HS-5 (cell line): Measurements from ENCODE around the gene FUOM.
"Not testable (repeated sequence)": the region's sequence is repeated elsewhere in the genome, so short reads cannot be mapped to it uniquely, and the experiment has no call there.

Source experiments
- DNase-seq: peaks from one replicate; pipeline ENCODE4 v3.0.0-alpha.2; 2012; ENCODE audit warnings: low read depth

The FUOM gene

DNA sequence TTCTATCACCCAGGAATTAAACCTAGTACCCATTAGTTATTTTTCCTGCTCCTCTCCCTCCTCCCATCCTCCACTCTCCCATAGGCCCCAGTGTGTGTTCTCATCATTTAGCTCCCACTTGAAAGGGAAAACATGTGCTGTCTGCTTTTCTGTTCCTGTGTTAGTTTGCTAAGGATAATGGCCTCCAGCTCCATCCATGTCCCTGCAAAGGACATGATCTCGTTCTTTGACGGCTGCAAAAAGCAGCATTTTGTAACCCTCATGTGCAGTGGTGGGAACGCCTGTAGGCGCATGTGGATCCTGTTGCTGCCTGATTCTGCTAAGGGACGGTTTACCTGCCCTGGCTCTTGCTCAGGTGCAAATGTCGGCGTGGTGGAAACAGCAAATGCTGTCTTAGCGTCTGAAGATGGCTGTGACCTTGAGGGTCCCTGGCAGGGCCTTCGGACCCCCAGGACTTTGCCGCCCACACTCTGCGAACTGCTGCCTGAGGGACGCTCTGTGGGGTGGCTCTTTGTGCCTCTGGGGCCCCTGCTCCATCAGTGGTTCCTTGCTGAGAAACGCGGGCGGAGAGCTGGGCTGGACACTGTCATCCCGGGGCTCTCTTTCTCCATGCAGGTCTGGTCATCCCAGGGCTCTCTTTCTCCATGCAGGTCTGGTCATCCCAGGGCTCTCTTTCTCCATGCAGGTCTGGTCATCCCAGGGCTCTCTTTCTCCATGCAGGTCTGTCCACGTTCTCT, 30.6 kb upstream of the FUOM start:
- DNase-seq = no peak

DNA sequence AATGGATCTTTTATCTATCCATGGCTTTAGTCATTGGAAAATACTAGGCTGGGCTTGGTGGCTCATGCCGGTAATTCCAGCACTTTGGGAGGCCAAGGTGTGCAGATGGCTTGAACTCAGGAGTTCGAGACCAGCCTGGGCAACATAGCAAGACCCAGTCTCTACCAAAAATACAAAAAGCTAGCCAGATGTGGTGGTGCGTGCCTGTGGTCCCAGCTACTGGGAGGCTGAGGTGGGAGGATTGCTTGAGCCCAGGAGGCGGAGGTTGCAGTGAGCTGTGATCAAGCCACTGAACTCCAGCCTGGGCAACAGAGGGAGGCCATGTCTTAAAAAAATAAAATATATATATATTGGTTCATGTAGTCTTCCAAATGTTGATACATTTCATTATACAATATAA, 29.1 kb upstream of the FUOM start:
- DNase-seq = not testable (repeated sequence)

DNA sequence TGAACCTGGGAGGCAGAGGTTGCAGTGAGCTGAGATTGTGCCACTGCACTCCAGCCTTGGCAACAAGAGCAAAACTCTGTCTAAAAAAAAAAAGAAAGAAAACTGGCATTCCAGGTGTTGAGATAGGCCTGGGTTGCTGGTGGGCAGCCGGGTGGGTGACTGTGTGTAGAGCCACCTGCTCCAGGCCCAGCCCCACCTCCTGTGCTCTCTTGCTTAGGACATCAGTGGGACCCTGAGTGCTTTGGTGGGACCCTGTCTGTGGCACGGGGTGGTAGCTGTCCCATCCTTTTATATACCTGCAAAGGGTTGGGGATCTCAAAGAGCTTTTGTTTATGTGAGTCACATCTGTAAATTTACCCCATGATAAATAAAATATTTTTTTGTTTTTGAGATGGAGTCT, 27.4 kb upstream of the FUOM start:
- DNase-seq = no peak

DNA sequence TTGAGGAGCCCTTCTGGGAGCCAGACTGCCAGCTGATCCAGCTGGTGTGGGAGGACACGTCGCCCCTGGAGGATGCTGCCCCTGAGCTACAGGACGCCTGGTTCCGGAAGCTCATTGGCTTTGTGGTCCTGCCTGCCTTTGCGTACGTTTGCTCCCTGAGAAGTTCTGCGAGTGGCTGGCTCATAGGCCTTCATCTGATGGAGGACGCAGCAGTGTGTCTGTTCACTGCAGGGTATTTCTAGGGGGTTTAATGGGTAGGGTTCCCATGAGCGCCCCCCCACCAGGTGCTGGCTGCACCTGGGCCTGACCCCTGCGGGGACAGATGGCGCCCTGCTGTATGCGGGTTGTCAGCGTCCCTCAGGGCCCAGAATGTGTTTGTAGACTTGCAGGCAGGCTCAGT, 26.3 kb upstream of the FUOM start:
- no peak for DNase-seq

DNA sequence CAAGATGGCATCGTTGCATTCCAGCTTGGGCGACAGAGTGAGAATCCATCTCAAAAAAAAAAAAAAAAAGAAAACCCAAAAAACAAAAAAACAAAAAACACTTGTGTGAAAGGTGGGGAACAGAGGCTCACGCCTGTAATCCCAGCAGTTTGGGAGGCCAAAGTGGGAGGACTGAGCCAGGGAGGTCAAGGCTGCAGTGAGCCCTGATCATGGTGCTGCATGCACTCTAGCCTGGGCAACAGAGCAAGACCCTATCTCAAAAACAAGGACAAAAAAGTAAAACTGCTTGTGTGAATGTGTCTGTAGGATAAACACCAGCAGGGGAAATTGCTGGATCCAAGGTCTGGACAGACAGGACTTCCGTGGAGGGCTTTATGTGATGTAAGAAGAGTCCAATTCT, 25.7 kb upstream of the FUOM start:
- no peak for DNase-seq

DNA sequence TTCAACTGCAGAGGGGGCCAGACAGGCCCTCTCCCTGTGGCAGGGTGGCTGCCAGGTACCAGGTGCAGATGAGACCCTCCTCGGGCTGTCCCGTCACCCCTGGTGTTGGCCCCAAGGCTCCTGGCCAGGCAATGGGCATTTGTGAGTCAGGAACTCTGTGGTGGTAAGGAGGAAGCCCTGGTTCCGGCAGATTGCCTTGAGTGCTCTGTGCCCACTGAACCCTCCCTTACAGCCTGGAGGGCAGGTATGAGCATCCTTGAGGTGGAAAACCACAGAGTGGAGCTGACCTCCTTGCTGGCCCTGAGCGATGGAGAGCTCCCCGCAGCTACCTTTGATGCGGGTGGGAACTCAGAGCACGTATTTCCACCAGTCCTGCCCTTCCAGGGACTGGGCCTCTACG, 23.2 kb upstream of the FUOM start:
- DNase-seq = no peak

DNA sequence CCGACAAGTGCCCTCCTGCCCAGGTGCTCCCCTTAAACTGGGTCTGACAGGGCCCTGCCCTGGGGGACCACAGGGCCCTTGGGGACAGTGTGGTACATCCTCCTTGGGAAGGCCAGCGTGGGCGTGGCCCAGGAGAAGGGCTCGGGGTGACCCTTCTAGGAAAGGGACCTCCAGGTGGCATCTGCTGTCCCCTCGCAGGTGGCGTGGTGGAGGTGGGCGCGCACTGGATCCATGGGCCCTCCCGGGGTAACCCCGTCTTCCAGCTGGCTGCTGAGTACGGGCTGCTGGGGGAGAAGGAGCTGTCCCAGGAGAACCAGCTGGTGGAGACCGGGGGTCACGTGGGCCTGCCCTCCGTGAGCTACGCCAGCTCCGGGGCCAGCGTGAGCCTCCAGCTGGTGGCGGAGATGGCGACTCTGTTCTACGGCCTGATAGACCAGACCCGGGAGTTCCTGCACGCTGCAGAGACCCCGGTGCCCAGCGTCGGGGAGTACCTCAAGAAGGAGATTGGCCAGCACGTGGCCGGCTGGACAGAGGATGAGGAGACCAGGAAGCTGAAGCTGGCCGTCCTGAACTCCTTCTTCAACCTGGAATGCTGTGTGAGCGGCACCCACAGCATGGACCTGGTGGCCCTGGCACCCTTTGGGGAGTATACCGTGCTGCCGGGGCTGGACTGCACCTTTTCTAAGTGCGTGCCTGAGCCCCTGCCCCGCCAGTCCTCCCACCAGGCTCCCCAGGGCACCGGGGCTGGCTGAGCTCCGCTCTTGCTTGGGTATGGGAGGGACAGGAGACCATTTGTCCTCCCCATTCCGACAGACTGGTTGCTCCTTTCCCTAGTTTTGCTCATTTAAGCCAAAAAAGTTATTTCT, 22.2 kb upstream of the FUOM start:
- DNase-seq = no peak

DNA sequence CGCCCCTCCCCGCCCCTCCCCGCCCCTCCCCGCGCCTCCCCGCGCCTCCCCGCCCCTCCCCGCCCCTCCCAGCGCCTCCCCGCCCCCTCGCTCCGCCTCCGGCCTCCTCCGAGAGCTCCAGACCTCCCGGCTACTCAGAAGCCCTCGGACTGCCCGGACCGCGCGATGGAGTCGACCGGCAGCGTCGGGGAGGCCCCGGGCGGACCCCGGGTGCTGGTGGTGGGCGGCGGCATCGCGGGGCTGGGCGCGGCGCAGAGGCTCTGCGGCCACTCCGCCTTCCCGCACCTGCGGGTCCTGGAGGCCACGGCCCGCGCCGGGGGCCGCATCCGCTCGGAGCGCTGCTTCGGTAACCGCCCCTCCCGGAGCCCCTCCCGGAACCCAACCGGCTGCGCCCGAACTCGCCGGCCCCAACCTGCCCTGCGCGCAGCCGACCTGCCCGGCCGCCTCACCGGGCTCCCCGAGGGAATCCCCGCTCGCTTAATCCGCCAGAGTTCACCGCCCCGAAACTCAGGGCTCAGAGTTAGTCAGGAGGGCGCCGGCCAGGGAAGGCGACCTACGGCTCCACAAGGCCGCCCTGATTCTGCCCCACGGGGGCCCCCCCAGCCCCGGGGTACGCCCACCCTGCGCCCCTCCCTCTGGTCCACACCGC, 21.5 kb upstream of the FUOM start, which contains the start of gene PAOX:
Gene PAOX, plus strand, starts transcription at position 111 of the 649 bp plus-strand sequence. Its CDS starts 55 bp downstream, at position 166.
- DNase-seq = no peak

DNA sequence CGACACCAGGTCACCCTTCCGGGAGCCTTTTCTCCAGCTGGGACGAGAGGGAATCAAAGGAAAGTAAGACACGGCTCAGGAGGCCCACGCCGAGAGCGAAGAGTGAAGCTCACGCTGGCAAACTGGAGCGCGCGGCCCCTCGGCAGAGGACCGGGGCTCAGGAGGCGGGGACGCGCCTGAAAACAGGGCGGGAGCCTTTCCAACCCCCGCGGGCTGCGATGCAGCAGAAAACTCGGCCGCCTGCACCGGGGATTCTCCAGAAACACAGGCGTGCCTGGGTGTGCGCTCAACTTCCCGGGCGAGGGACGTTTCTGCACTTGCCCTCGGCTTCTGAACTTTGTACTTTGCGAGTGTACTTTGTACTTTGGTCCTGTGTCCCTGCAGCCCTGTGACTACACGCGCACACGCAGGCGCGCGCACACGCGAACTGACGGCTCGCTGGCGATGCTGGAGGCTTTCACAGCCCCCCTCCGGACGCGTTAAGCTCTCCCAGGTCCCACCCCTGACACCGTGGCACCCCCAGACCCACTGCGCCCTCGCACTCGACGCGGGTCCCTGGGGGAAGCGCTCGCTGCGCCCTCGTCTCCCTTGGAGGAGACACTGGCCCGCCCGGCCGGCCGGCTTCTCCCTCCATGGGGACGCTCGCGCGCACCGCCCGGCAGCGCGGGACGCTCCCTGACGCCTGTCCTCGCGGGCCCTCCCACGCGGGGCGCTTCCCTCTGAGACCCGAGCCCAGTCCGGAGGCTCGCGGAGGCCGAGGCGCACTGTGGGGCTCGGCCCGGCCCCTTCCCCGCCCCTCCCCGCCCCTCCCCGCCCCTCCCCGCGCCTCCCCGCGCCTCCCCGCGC, 20.7 kb upstream of the FUOM start:
- no peak for DNase-seq

DNA sequence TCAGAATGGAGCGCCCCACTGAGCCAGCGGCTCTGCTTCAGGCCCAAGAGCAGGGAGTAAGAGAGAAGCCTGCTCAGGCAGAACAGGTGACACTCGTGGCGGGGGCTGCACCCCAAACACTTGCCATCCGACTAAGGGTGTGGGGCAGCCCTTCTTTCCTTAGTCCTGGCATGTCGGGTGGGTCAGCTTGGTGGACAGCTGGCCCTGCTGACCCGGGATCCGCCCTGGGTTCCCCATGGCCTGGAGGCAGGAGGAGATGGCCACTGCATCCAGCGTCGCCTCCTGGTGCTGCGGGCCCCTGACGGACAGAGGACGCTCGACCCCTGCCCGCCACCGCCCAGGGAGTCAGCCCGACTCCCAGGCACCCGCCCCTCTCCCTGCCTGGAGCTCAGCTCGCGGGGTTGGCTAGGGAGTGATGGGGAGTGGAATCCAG, 20.0 kb upstream of the FUOM start:
- no peak for DNase-seq

DNA sequence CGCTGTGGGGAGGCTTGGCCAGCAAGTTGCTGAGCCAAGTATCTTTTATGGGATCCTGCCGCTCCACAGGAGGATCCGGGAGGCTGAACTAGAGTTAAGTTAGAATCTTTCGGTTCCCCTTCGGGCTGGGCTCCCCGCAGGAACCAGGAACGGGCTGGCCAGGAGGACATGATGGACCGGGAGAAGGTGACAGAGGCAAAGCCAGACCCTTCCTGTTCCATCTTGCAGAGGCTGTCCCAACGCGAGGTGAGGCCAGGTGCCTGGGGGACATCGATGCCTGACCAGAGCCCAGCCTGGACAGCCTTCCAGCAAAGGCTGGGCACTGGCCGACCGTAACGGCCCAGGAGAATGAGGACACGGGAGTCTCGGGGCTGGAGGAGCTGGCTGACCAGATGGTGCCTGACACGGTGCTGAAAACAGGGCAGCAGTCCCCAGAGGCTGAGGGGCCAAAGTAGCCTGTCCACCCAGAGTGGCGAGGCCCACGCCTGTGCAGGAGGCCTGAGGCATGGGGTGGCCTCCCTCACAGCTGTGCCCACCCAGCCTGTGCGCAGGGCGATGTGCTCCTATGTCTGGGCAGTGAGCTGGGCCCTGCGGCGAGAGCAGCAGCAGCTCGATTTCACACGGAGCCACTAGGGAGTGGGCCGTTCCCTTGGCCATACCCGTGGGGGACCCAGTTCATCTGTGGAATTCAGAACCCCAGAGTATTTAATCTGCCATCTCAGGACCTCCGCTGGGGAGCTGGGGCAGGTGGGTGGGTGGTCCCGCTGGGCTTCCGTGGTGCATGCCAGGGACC, 19.4 kb upstream of the FUOM start:
- no peak for DNase-seq

DNA sequence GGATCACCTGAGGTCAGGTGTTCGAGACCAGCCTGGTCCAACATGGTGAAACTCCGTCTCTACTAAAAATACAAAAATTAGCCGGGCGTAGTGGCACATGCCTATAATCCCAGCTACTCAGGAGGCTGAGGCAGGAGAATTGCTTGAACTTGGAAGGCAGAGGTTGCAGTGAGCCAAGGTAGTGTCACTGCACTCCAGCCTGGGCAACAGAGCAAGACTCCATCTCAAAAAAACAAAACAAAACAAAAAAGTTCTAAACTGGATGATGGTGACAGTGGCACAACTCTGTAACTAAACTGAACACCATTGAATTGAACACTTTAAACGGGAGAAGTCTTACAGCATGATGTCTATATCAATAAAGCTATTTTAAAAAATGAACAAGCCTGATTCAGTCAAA, 18.4 kb upstream of the FUOM start:
- not testable (repeated sequence) for DNase-seq

DNA sequence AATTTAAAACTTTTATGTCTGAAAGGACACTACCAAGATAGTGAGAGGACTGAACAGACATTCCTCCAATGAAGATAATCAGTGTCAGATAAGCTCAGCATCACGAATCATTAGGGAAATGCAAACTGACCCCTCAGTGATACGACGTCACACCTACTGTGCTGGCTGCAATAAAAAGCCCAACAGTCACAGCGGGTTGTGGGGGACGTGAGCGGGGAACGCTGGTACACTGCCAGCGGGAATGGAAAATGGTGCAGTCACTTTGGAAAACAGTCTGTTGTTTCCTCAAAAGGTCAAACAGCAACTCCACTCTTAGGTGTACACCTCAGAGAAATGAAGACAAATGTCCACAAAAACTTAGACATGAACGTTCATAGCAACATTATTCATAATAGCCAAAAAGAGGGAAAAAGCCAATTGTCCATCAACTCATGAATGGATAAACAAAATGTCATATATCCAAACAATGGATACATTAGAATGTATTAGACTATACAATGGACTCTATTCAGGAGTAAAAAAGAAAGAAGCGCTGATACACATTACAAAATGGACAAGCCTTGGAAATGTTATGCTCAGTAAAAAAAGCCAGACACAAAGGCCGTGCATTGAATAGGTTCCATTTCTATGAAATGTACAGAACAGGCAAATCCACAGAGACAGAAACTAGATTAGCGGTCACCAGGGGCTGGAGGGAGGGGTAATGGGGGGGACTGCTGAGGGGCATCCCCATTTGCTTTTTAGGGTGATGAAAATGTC, 17.7 kb upstream of the FUOM start:
- no peak for DNase-seq

DNA sequence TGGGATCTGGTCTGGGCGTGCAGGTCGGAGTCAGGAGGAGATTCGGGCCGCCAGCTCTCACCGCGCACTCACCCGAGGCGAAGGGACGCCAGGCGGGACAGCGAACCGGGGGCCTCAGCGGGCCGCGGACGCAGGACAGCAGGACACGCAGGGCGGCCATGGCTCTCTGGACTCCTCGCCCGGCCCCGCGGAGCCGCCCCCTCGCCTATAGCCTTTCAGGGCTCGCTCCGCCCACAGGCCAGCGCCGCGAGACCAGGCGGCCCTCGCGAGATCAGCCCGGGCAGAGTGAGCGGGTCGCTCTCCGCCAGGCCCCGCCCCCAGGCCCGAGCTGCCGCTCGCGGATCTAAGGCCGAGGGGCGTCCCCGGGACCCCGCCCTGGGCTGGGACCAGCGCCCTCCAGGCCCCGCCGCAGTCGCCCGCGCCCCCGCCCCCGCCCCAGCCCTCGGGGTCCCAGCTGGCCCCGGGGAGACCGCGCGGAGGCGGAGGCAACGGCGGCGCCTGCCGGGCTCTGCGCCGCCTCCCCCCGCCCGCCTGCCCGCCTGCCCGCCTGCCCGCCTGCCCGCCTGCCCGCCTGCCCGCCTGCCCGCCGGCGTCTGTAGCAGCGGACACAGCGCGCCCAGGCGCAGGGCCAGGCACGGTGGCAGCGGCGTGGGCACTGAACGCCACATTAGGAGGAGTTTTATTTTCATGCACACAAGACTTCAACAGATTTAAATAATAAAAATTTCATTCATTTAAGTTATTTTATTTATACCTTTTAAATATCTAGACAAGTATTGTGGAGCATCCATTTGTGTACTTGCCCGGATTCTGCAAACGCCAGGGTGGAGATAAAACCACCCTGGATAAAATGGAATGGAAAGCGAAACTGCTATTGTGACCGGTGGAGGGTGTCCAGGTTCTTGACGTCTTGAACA, 15.6 kb upstream of the FUOM start, which contains the start of gene ECHS1:
Gene ECHS1, minus strand, starts transcription at position 181 of the 917 bp plus-strand sequence. Its CDS starts 21 bp downstream, at position 160.
- DNase-seq = peak; percentile 46

DNA sequence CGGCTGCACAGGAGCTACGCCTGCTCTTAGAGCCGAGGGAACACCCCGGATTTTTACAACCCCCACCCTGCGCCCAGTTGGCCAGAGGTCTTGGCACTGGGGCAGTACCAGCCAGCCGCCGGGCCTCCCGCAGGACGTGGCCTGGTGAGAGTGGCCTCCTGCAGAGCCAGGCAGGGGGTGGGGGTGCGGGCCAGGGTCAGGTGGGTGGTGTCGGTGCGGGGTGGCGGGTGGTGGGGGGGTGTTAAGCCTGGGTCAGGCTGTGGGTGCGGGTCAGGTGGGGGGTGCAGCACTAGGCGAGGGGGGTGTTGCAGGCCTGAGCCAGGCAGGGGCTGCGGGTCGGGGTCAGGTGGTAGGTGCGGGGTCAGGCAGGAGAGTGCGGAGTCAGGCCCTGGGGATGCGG, 14.7 kb upstream of the FUOM start:
- DNase-seq = no peak

DNA sequence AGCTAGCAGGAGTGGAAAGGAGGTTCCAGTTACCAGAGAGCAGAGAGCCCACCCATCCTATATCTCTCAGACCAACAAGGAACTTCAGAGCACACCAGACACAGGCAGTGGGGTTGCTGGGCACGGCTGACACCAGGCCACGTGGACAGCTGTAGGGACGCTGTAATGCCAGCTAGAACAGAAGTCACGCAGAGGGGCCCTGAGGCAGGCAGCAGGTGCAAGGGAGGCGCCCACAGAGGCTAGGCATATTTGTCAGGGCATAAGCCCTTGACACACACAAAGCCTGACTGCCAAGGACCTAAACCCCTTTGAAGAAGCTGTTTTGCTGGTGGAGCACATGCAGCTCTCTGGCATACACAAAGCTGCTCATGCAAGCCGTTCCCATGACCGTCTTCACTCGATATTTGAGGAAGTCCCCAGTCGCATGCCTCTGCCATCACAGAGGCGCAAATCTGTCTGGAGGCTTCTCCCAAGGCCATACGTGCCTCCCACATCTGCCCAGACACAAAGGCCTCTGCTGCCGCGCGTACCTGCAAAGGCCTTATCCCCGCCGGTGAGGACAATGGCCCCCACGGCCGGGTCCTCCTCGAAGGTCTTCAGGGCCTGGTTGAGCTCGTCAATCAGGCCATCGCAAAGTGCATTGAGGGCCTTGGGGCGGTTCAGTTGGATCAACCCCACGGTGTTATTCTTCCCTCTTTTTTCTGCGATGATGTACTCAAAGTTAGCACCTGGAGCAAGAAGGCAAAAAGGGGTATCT, 12.4 kb upstream of the FUOM start:
- DNase-seq = no peak

DNA sequence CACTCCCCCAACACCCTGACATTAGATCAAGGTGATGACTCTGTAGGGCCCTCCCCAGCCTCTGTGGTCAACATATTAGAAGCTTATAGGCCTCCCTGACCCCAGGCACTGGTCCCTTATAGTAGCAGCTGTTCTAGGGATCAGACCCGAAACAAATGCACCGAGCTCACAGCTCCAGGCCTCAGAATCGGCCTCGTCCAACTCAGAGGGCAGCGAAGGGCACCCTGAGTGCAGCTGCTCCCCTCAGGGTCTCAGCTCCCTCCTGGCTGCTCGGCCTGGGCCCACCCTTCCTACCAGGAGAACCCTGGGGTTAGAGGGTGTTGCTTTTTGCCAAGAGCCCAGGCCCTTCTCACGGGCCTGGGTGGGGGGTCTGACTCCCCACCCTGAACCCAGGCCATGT, 10.3 kb upstream of the FUOM start:
- DNase-seq = no peak

DNA sequence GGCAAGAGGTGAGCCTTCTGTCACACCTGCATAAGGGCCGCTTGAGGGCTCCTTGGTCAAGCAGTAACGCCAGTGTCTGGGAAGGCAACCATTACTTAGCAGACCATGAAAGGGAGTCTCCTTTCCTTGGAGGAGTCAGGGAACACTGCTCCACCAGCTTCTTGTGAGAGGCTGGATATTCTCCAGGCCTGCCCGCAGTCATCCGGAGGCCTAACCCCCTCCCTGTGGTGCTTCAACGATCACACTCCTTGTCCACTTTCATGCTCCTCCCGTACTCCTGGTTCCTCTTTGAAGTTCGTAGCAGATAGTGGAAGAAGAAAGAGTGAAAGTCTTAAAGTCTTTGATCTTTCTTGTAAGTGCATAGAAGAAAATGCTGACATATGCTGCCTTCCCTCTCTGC, 9.6 kb upstream of the FUOM start:
- DNase-seq = not testable (repeated sequence)
